H9 (cell line): ENCODE results near the gene PDZD8. TPM values are rescaled to one million over a fixed set of nuclear protein-coding genes. Genes with fewer than 3 reads are reported as not detected.

ENCODE experiments used
- DNase-seq: peaks from one replicate; pipeline ENCODE4 v3.0.0-alpha.2; 2017
- H2AFZ ChIP-seq: one replicate; pipeline ENCODE4 v1.6.1; 2013; ENCODE audit warnings: mild to moderate bottlenecking, low read length, control low read depth, moderate library complexity
- H2AK5ac ChIP-seq: 2 replicates; pipeline ENCODE4 v1.6.1; 2013; ENCODE audit warnings: low read length, control low read depth, mixed read lengths; ENCODE audit not compliant: insufficient read length
- H2BK120ac ChIP-seq: one replicate; pipeline ENCODE4 v1.6.1; 2013; ENCODE audit warnings: low read depth, mild to moderate bottlenecking, low read length, control low read depth, inconsistent platforms; ENCODE audit not compliant: poor library complexity, severe bottlenecking
- H2BK12ac ChIP-seq: 2 replicates; pipeline ENCODE4 v1.6.1; 2013; ENCODE audit warnings: low read length, control low read depth, mixed read lengths, low read depth; ENCODE audit not compliant: insufficient read length
- H2BK15ac ChIP-seq: 2 replicates; pipeline ENCODE4 v1.6.1; 2013; ENCODE audit warnings: low read depth, low read length, control low read depth
- H2BK20ac ChIP-seq: one replicate; pipeline ENCODE4 v1.6.1; 2013; ENCODE audit warnings: low read depth, mild to moderate bottlenecking, low read length, control low read depth, inconsistent platforms; ENCODE audit not compliant: poor library complexity, severe bottlenecking
- H2BK5ac ChIP-seq: 2 replicates; pipeline ENCODE4 v1.6.1; 2013; ENCODE audit warnings: low read length, control low read depth, mixed read lengths; ENCODE audit not compliant: insufficient read length
- H3K14ac ChIP-seq: 2 replicates; pipeline ENCODE4 v1.6.1; 2013; ENCODE audit warnings: low read length, control low read depth; ENCODE audit not compliant: insufficient read depth
- H3K18ac ChIP-seq: 2 replicates; pipeline ENCODE4 v1.6.1; 2013; ENCODE audit warnings: low read depth, mild to moderate bottlenecking, mixed read lengths, low read length, control low read depth; ENCODE audit not compliant: insufficient read length
- H3K23ac ChIP-seq: 2 replicates; pipeline ENCODE4 v1.6.1; 2013; ENCODE audit warnings: low read length, control low read depth, mixed read lengths, low read depth; ENCODE audit not compliant: insufficient read length
- H3K23me2 ChIP-seq: 2 replicates; pipeline ENCODE4 v1.6.1; 2013; ENCODE audit warnings: low read depth, mild to moderate bottlenecking, mixed read lengths, low read length, control low read depth; ENCODE audit not compliant: insufficient read length, poor library complexity, severe bottlenecking
- H3K27ac ChIP-seq: 2 replicates; pipeline ENCODE4 v1.5.1; 2013; ENCODE audit warnings: low read length, control low read depth, mixed read lengths, low read depth; ENCODE audit not compliant: insufficient read length
- H3K27me3 ChIP-seq: 2 replicates; pipeline ENCODE4 v1.6.1; 2013; ENCODE audit warnings: low read length, control low read depth, inconsistent platforms; ENCODE audit not compliant: insufficient read depth
- H3K4ac ChIP-seq: 2 replicates; pipeline ENCODE4 v1.6.1; 2013; ENCODE audit warnings: low read depth, mild to moderate bottlenecking, control low read depth, inconsistent platforms, low read length, moderate library complexity
- H3K4me1 ChIP-seq: 2 replicates; pipeline ENCODE4 v1.6.1; 2013; ENCODE audit warnings: low read length, control low read depth, inconsistent platforms; ENCODE audit not compliant: insufficient read depth
- H3K4me2 ChIP-seq: 2 replicates; pipeline ENCODE4 v1.6.1; 2013; ENCODE audit warnings: low read length, control low read depth, mixed read lengths; ENCODE audit not compliant: insufficient read length, insufficient read depth
- H3K56ac ChIP-seq: 2 replicates; pipeline ENCODE4 v1.6.1; 2013; ENCODE audit warnings: low read depth, mild to moderate bottlenecking, mixed read lengths, low read length, control low read depth; ENCODE audit not compliant: insufficient read length
- H3K79me1 ChIP-seq: 2 replicates; pipeline ENCODE4 v1.6.1; 2013; ENCODE audit warnings: low read depth, mild to moderate bottlenecking, moderate library complexity, low read length, control low read depth, inconsistent platforms; ENCODE audit not compliant: insufficient read depth, poor library complexity, severe bottlenecking
- H3K79me2 ChIP-seq: 2 replicates; pipeline ENCODE4 v1.6.1; 2013; ENCODE audit warnings: low read length, control low read depth, inconsistent platforms; ENCODE audit not compliant: insufficient read depth
- H3K9ac ChIP-seq: 2 replicates; pipeline ENCODE4 v1.6.1; 2013; ENCODE audit warnings: low read length, control low read depth, mixed read lengths; ENCODE audit not compliant: insufficient read length; ENCODE audit errors: extremely low read depth
- H3K9me3 ChIP-seq: one replicate; pipeline ENCODE4 v1.6.1; 2013; ENCODE audit warnings: low read depth, low read length, inconsistent platforms; ENCODE audit not compliant: control insufficient read depth
- H3T11ph ChIP-seq: one replicate; pipeline ENCODE4 v1.6.1; 2013; ENCODE audit warnings: mild to moderate bottlenecking, low read length, control low read depth, inconsistent platforms
- H4K20me1 ChIP-seq: one replicate; pipeline ENCODE4 v1.6.1; 2013; ENCODE audit not compliant: control insufficient read depth, insufficient read length, insufficient read depth
- H4K5ac ChIP-seq: 2 replicates; pipeline ENCODE4 v1.6.1; 2013; ENCODE audit warnings: low read depth, mild to moderate bottlenecking, mixed read lengths, low read length, control low read depth; ENCODE audit not compliant: insufficient read length
- H4K8ac ChIP-seq: replicated peaks from 2 replicates; pipeline ENCODE4 v1.6.1; 2013; ENCODE audit warnings: low read length, control low read depth, mixed read lengths, low read depth; ENCODE audit not compliant: insufficient read length
- H4K91ac ChIP-seq: 2 replicates; pipeline ENCODE4 v1.6.1; 2013; ENCODE audit warnings: low read depth, mild to moderate bottlenecking, moderate library complexity, mixed read lengths, low read length, control low read depth; ENCODE audit not compliant: insufficient read length
- H3K27ac Mint-ChIP-seq, 3 experiments: 2 replicates in 2 of 3; 3 replicates in 1 of 3; pipeline ENCODE4 v1.8.0; 2020 to 2021; ENCODE audit warnings: mixed read lengths in 3 of 3, mild to moderate bottlenecking in 1 of 3, moderate library complexity in 1 of 3
- H3K27me3 Mint-ChIP-seq: 2 replicates; pipeline ENCODE4 v1.8.0; 2021; ENCODE audit warnings: low read depth, mild to moderate bottlenecking, moderate library complexity, mixed read lengths
- H3K36me3 Mint-ChIP-seq, 3 experiments: 2 replicates in 2 of 3; 3 replicates in 1 of 3; pipeline ENCODE4 v1.8.0; 2020 to 2021; ENCODE audit warnings: low read depth in 3 of 3, mixed read lengths in 3 of 3; ENCODE audit not compliant: insufficient read depth in 1 of 3
- H3K4me1 Mint-ChIP-seq, 2 experiments: 2 replicates each; pipeline ENCODE4 v1.8.0; 2020; ENCODE audit warnings: mixed read lengths in 2 of 2
- H3K4me3 Mint-ChIP-seq, 2 experiments: 2 replicates in 1 of 2; 3 replicates in 1 of 2; pipeline ENCODE4 v1.8.0; 2020 to 2021; ENCODE audit warnings: mild to moderate bottlenecking in 2 of 2, mixed read lengths in 2 of 2, moderate library complexity in 1 of 2
- H3K9me3 Mint-ChIP-seq, 2 experiments: 2 replicates in 1 of 2; 3 replicates in 1 of 2; pipeline ENCODE4 v1.8.0; 2020; ENCODE audit warnings: mild to moderate bottlenecking in 2 of 2, mixed read lengths in 2 of 2, moderate library complexity in 1 of 2
- WGBS: extraction: QIAGEN DNeasy Blood & Tissue Kit; methylation state at CpG from one replicate; pipeline ENCODE4 v1.1.7; 2013; ENCODE audit warnings: missing lambda C conversion rate, low lambda C conversion rate, mixed read lengths; ENCODE audit not compliant: insufficient read length; ENCODE audit errors: extremely low coverage; 5-methylcytosine and 5-hydroxymethylcytosine counted together
- total RNA-seq: library from RNA; stranded (reverse); gene quantifications from 2 replicates; pipeline ENCODE4 v1.2.1, GENCODE V29; 2021
- TF ChIP-seq, protein P1 (sequence below): fragments of 200-600 bp; sonication (generic); conservative IDR thresholded peaks from 3 replicates; pipeline ENCODE4 v1.8.0; 2021; ENCODE audit warnings: antibody characterized with exemption, mild to moderate bottlenecking

PDZD8 gene
- total RNA-seq, 1 experiment from 2014 or later: 38.2 TPM

DNA sequence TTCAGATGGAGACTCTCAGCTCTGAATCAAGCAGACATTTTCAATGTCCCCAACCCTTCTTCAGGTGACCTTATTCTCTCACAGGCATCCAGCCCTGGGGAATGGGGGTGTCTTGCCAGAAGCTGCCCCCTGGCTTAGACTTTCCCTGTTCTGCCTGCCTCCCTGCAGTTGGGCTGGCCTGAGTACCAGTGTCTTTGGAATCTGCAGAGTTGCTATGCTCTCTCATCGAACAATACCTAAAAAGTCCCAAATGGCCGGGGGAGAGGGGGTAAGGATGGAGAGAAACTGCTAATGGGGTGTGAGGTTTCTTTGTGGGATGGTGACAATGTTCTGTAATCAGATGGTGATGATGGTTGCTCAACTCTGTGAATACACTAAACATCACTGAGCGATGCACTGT, 113.7 kb downstream of the PDZD8 start:
- Histone ChIP-seq H3K9me3 (no peaks in the 10 kb centered on the region), H3K18ac (no peak overlapping the region), H3K14ac (no peak overlapping the region), H3K9ac (no peak overlapping the region), H2BK120ac (no peak overlapping the region), H2AK5ac (no peak overlapping the region), H3K4me1 (peaks cover 7% of the 10 kb centered on the region; the same call in 1 of the 2 replicates), H3K56ac (no peak overlapping the region), H2BK20ac (no peak overlapping the region), H4K20me1 (no peaks in the 10 kb centered on the region), H2BK12ac (no peak overlapping the region), H3K4ac (no peak overlapping the region), H3K27me3 (no peaks in the 10 kb centered on the region), H4K8ac (no peak overlapping the region), H4K91ac (no peak overlapping the region), H3K4me2 (no peak overlapping the region), H3K79me1 (no peaks in the 10 kb centered on the region), H2BK15ac (no peak overlapping the region), H3K23me2 (no peaks in the 10 kb centered on the region), H4K5ac (no peak overlapping the region), H3K79me2 (no peaks in the 10 kb centered on the region), H3K27ac (no peak overlapping the region), H3T11ph (no peak overlapping the region), H2BK5ac (no peak overlapping the region), H3K23ac (no peak overlapping the region), H2AFZ (no peak overlapping the region)
- Mint-ChIP-seq H3K27ac (no peak overlapping the region), H3K4me1 (peaks cover 13 to 19% of the 10 kb centered on the region in 2 experiments), H3K27me3 (no peaks in the 10 kb centered on the region; the same call in 1 of the 2 replicates), H3K9me3 (no peaks in the 10 kb centered on the region), H3K4me3 (no peak overlapping the region), H3K36me3 (no peaks in the 10 kb centered on the region; a peak in 2 of 7 replicates)
- no CpG with 5 or more reads among the region's 3 CpGs for WGBS
- TF ChIP-seq, protein P1, sequence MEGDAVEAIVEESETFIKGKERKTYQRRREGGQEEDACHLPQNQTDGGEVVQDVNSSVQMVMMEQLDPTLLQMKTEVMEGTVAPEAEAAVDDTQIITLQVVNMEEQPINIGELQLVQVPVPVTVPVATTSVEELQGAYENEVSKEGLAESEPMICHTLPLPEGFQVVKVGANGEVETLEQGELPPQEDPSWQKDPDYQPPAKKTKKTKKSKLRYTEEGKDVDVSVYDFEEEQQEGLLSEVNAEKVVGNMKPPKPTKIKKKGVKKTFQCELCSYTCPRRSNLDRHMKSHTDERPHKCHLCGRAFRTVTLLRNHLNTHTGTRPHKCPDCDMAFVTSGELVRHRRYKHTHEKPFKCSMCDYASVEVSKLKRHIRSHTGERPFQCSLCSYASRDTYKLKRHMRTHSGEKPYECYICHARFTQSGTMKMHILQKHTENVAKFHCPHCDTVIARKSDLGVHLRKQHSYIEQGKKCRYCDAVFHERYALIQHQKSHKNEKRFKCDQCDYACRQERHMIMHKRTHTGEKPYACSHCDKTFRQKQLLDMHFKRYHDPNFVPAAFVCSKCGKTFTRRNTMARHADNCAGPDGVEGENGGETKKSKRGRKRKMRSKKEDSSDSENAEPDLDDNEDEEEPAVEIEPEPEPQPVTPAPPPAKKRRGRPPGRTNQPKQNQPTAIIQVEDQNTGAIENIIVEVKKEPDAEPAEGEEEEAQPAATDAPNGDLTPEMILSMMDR: no peak
- DNase-seq: no peak
